ENCODE measurements around the gene LRRC27. TPM values are rescaled to one million over a fixed set of nuclear protein-coding genes. Genes with fewer than 3 reads are reported as not detected.

LRRC27 gene
- total RNA-seq, 1 experiment from 2014 or later: 4.1 TPM

DNA sequence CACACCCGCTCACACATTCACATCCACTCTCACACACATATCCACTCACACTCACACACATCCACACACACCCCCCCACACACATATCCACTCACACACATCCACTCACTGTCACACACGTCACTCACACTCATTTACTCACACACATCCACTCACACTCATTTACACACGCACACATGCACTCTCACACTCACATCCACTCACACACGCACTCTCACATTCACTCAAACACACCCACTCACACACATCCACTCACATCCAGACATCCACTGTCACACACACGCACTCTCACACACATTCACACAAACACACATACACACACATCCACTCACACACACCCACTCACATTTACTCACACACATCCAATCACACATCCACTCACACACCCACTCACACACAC lies 83.3 kb downstream of the LRRC27 start:
- ChIA-PET CTCF (no interaction called here), POLR2A (no interaction called here), RAD21 (ENCODE audit: low non-redundant PET in 1 of 2, low total read pairs in 2 of 2, uncharacterized antibody in 2 of 2, unreplicated experiment in 2 of 2) (no interaction called here)
- no peak overlapping the region for H2AFZ ChIP-seq (ENCODE audit: low read depth, low read length, poor library complexity, severe bottlenecking)
- peaks cover 0 to 6% of the 10 kb centered on the region in 2 experiments; a peak in 1 of 4 replicates for H3K36me3 ChIP-seq (ENCODE audit: control insufficient read depth in 1 of 2, insufficient read depth in 2 of 2, low read length in 2 of 2)
- no peak for DNase-seq (ENCODE audit: low read depth, low spot score)
- H3K27me3 ChIP-seq (ENCODE audit: insufficient read depth, low read length): no peaks in the 10 kb centered on the region
- H3K9ac ChIP-seq (ENCODE audit: low read length): no peak overlapping the region
- peaks cover 16 to 23% of the 10 kb centered on the region in 2 experiments for H3K4me1 ChIP-seq (ENCODE audit: control insufficient read depth in 1 of 2, insufficient read depth in 2 of 2, low read length in 2 of 2)
- no peaks in the 10 kb centered on the region for H4K20me1 ChIP-seq (ENCODE audit: insufficient read depth)
- H3K27ac ChIP-seq (ENCODE audit: low read depth, low read length): no peak overlapping the region
- peaks cover 13% of the 10 kb centered on the region; the same call in 1 of the 2 replicates for H3K79me2 ChIP-seq (ENCODE audit: insufficient read depth, low read length)
- no peaks in the 10 kb centered on the region for H3K9me3 ChIP-seq (ENCODE audit: control insufficient read depth in 1 of 2, insufficient read depth in 1 of 2, low read depth in 1 of 2, low read length in 2 of 2)
- no peak overlapping the region for H3K4me2 ChIP-seq (ENCODE audit: low read length)
- no peak for ATAC-seq
- no peak for TF ChIP-seq YY1 (IDR thresholded peaks at IDR 0.05; ENCODE audit: extremely low read depth, insufficient replicate concordance, low read depth, low read length)
- intact Hi-C loops (cut with micrococcal nuclease): no loop called here
- BruUV-seq (replicated peaks): no TSS peak
- H3K4me3 ChIP-seq (replicated peaks in 1 of 2; ENCODE audit: low read depth in 1 of 2, low read length in 2 of 2): no peak overlapping the region
- H3K9me2 ChIP-seq (ENCODE audit: insufficient read depth): no peaks in the 10 kb centered on the region

DNA sequence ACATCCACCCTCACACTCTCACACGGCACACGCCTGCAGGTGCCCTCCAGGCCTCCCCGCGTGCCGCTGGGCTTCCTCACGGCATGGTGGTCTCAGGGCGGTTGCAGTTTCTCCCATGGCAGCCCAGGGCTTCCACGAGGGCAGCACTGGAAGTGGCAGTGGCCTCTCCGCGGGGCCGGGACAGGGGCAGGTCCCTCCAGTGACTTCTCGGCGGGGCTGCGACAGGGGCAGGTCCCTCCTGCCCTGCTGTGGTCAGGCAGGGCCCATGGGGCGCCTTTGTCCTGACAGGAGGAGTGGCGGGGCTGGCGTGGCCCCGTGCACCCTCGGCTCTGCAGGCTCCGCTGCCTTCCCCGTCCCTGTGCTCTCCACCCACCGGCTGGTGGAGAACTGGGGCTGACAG lies 84.0 kb downstream of the LRRC27 start:
- ChIA-PET RAD21 (ENCODE audit: low non-redundant PET in 1 of 2, low total read pairs in 2 of 2, uncharacterized antibody in 2 of 2, unreplicated experiment in 2 of 2) (no interaction called here), POLR2A (no interaction called here), CTCF (no interaction called here)
- Histone ChIP-seq H3K27ac (ENCODE audit: low read depth, low read length) (no peak overlapping the region), H3K36me3 (ENCODE audit: control insufficient read depth in 1 of 2, insufficient read depth in 2 of 2, low read length in 2 of 2) (peaks cover 0 to 6% of the 10 kb centered on the region in 2 experiments; a peak in 1 of 4 replicates), H3K9ac (ENCODE audit: low read length) (no peak overlapping the region), H2AFZ (ENCODE audit: low read depth, low read length, poor library complexity, severe bottlenecking) (no peak overlapping the region), H3K27me3 (ENCODE audit: insufficient read depth, low read length) (no peaks in the 10 kb centered on the region), H4K20me1 (ENCODE audit: insufficient read depth) (no peaks in the 10 kb centered on the region), H3K4me3 (replicated peaks in 1 of 2; ENCODE audit: low read depth in 1 of 2, low read length in 2 of 2) (no peak overlapping the region), H3K9me2 (ENCODE audit: insufficient read depth) (no peaks in the 10 kb centered on the region), H3K79me2 (ENCODE audit: insufficient read depth, low read length) (peaks cover 12% of the 10 kb centered on the region; the same call in 1 of the 2 replicates), H3K9me3 (ENCODE audit: control insufficient read depth in 1 of 2, insufficient read depth in 1 of 2, low read depth in 1 of 2, low read length in 2 of 2) (no peaks in the 10 kb centered on the region), H3K4me2 (ENCODE audit: low read length) (no peak overlapping the region), H3K4me1 (ENCODE audit: control insufficient read depth in 1 of 2, insufficient read depth in 2 of 2, low read length in 2 of 2) (peaks cover 23 to 30% of the 10 kb centered on the region in 2 experiments)
- ATAC-seq: no peak
- DNase-seq (ENCODE audit: low read depth, low spot score): no peak
- no TSS peak for BruUV-seq (replicated peaks)
- intact Hi-C loops (cut with micrococcal nuclease): no loop called here
- TF ChIP-seq, protein P1, sequence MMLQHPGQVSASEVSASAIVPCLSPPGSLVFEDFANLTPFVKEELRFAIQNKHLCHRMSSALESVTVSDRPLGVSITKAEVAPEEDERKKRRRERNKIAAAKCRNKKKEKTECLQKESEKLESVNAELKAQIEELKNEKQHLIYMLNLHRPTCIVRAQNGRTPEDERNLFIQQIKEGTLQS (IDR thresholded peaks at IDR 0.05): no peak
- TF ChIP-seq POLR2A (IDR thresholded peaks at IDR 0.05; ENCODE audit: borderline replicate concordance, extremely low read depth, insufficient read depth, insufficient read length): no peak
- no peak for TF ChIP-seq YY1 (IDR thresholded peaks at IDR 0.05; ENCODE audit: extremely low read depth, insufficient replicate concordance, low read depth, low read length)
- no peak for TF ChIP-seq SRF (IDR thresholded peaks at IDR 0.05; ENCODE audit: low read depth)
- TF ChIP-seq CEBPB (IDR thresholded peaks at IDR 0.05; ENCODE audit: low read depth): no peak
- TF ChIP-seq ZFX (IDR thresholded peaks at IDR 0.05): no peak
- TF ChIP-seq, protein P2, sequence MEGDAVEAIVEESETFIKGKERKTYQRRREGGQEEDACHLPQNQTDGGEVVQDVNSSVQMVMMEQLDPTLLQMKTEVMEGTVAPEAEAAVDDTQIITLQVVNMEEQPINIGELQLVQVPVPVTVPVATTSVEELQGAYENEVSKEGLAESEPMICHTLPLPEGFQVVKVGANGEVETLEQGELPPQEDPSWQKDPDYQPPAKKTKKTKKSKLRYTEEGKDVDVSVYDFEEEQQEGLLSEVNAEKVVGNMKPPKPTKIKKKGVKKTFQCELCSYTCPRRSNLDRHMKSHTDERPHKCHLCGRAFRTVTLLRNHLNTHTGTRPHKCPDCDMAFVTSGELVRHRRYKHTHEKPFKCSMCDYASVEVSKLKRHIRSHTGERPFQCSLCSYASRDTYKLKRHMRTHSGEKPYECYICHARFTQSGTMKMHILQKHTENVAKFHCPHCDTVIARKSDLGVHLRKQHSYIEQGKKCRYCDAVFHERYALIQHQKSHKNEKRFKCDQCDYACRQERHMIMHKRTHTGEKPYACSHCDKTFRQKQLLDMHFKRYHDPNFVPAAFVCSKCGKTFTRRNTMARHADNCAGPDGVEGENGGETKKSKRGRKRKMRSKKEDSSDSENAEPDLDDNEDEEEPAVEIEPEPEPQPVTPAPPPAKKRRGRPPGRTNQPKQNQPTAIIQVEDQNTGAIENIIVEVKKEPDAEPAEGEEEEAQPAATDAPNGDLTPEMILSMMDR (IDR thresholded peaks at IDR 0.05 in 2 of 3, conservative IDR thresholded peaks at IDR 0.05 in 1 of 3; ENCODE audit: borderline replicate concordance in 1 of 3, insufficient read depth in 1 of 3, low read depth in 2 of 3, low read length in 2 of 3): no peak
- TF ChIP-seq, protein P3, sequence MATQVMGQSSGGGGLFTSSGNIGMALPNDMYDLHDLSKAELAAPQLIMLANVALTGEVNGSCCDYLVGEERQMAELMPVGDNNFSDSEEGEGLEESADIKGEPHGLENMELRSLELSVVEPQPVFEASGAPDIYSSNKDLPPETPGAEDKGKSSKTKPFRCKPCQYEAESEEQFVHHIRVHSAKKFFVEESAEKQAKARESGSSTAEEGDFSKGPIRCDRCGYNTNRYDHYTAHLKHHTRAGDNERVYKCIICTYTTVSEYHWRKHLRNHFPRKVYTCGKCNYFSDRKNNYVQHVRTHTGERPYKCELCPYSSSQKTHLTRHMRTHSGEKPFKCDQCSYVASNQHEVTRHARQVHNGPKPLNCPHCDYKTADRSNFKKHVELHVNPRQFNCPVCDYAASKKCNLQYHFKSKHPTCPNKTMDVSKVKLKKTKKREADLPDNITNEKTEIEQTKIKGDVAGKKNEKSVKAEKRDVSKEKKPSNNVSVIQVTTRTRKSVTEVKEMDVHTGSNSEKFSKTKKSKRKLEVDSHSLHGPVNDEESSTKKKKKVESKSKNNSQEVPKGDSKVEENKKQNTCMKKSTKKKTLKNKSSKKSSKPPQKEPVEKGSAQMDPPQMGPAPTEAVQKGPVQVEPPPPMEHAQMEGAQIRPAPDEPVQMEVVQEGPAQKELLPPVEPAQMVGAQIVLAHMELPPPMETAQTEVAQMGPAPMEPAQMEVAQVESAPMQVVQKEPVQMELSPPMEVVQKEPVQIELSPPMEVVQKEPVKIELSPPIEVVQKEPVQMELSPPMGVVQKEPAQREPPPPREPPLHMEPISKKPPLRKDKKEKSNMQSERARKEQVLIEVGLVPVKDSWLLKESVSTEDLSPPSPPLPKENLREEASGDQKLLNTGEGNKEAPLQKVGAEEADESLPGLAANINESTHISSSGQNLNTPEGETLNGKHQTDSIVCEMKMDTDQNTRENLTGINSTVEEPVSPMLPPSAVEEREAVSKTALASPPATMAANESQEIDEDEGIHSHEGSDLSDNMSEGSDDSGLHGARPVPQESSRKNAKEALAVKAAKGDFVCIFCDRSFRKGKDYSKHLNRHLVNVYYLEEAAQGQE (IDR thresholded peaks at IDR 0.05; ENCODE audit: low read depth): no peak
- TF ChIP-seq, protein P4, sequence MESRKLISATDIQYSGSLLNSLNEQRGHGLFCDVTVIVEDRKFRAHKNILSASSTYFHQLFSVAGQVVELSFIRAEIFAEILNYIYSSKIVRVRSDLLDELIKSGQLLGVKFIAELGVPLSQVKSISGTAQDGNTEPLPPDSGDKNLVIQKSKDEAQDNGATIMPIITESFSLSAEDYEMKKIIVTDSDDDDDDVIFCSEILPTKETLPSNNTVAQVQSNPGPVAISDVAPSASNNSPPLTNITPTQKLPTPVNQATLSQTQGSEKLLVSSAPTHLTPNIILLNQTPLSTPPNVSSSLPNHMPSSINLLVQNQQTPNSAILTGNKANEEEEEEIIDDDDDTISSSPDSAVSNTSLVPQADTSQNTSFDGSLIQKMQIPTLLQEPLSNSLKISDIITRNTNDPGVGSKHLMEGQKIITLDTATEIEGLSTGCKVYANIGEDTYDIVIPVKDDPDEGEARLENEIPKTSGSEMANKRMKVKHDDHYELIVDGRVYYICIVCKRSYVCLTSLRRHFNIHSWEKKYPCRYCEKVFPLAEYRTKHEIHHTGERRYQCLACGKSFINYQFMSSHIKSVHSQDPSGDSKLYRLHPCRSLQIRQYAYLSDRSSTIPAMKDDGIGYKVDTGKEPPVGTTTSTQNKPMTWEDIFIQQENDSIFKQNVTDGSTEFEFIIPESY (IDR thresholded peaks at IDR 0.05; ENCODE audit: extremely low read depth, insufficient replicate concordance, low read length): no peak
